Right lung (tissue), 5 donors: ENCODE results near the gene COBL. TPM values are rescaled to one million over a fixed set of nuclear protein-coding genes. Genes with fewer than 3 reads are reported as not detected.

Source experiments
- DNase-seq, 2 donors: peaks; one replicate each; pipeline ENCODE4 v3.0.0-alpha.2; 2013
- polyA plus RNA-seq, 5 donors: library from polyadenylated mRNA; unstranded; fragments of 120-200 nt; gene quantifications; one replicate each; pipeline versions ENCODE4 v1.2.1 to v1.2.3, GENCODE V29; 2013; ENCODE audit warnings: inconsistent platforms in 1 of 5, low replicate concordance in 1 of 5; ENCODE audit not compliant: insufficient read length in 5 of 5, insufficient read depth in 1 of 5

Gene COBL
- polyA plus RNA-seq, 5 donors, result 3.5 to 9.2 (median 6.3) TPM

DNA sequence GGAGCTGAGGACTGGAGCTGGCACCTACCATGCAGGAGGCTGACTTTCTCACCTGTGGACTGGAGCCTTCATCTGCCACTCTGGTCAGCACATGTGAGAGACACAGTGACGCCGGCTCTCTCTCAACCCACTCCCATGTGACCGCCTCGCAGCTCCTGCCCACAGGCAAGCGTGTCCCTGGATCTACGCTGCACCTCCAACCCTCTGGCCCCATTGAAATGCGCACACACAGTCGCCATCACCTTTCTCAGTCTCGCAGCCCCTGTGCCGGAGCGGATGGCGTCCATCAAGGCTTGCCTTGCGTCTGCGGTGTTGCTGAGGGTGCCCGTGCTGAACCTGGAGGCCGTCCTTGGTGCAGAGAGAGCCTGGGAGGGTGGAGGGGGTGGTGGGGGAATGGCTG lies 291.7 kb downstream of the COBL start:
- no peak for DNase-seq

DNA sequence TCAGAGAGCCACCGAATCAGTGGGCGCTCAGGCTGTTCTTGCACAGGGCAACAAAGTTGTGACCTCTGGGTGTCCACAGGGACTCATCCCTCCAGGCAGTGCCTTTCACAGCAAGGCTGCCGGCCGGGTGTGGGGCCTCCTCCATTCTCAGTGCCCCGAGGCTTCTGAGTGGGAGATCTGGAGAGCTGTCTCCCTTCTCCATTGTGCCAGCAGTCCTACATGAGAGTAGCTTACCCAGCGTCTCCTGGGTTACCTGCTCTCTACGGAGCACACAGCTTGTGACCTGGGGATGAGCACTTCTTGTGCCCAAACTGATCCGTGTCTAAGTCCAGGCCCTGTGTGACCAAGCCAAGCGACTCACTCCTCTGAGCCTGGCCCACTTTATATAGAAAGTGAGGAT lies 293.1 kb downstream of the COBL start:
- no peak for DNase-seq

DNA sequence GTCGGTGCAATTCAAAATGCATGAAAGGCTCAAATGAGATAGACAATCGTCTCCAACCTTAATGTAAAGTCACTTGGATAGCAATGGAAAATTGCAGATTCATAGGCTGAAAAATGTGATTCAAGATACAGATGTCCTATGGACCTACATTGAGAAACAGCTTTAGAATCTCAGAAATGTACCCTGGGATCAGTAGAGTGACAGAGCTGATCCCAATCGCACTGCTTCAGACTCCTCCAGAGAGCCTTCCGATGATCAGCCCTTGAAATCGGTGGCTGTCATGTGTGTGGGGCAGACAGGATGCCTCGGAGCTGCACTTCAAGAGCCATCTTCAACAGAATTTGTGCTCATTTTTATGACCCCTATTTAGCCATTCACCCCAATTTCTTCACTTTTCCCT lies 293.8 kb downstream of the COBL start:
- DNase-seq, result no peak

DNA sequence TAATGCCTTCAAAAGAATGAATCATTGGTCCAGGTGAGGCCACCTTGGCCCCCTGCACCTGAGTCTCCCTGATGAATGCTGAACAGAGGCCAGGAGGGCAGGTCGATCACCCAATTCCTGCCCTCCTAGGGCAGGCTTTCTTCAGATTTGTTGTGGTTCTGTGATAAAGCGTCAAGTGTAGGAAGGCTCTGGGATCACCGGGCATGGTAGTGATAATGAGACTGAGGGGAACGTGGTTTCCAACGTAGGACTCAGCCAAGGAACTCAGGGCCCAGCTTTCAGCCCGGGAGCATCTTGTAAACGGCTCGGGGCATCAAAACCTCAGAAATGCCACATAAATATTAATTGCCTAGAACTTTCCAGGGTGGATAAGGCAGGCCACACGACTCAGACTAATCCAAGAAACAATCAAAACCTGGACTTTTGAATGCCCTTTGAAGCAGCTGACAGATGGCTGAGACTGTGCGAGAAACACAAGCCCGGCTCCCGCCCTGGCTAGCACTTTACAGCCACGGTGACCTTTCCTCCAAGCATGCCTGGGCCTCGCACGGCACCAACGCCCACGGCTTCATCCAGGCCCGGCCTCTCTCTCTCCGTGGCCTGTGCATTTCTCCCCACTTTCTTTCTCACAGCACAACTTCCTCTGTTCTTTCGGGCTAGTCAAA lies 294.6 kb downstream of the COBL start:
- no peak for DNase-seq

DNA sequence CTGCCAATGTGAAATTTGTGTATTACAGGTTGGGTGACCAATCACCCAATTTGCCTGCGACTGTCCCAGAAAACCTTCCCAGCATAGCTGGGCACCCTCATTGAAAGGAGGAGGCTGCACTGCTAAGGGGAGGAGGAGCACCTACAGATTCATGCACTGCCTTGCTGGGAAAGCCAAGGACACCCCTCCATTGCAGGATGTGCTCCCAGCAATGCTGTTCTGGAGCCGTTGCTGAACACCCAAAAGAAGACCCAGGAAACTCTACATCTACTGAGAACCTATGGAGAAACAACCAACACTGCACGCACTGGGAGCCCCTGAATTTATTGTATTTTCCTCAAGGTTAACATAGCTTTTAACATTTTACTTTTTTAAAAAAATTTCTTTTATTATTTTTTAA lies 295.7 kb downstream of the COBL start:
- DNase-seq, result no peak

DNA sequence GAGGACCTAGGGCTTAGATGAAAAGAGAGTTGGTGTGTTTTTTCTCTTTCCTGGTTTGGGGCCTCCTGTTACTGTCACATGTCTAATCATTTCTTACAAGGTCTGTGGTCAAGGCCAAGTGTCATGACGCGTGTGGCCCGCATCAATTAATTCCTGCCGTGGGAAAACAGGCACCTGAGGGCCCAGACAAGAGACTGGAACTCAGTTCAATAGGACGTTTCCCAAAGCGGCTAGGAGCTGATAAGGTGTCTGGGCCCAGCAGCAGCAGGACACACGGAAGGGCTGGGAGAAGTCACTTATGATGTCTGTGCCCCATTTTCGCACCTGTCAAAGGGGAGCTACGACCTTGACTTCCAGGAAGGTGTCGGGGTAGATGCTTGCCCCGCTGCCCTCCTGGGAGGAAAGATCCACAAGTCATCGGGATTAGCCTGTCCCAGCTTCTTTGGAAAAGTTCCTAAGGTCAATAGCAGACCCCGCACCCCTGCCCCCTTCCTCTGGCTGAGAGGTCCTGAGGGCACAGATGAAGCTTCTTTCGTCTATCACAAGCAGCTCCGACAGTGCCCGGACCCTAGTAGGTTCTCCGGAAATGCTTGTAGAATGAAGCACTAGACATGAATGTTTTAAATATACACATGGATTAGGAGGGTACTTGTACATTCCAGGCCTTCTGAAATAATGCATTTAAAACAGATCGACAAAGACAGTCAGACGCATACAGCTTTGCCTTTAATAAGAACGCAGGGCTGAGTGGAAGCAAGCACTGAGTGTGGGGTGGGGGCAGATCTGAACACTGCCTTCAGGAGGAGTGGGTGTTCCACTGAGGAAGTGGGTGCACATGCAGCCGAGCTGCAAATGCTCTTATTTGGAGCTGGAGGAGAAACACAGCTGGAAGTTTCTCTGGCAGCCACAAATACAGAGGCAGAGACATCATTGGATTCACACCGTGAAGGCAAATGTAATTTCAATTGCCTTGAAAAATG lies 296.4 kb downstream of the COBL start:
- no peak for DNase-seq

DNA sequence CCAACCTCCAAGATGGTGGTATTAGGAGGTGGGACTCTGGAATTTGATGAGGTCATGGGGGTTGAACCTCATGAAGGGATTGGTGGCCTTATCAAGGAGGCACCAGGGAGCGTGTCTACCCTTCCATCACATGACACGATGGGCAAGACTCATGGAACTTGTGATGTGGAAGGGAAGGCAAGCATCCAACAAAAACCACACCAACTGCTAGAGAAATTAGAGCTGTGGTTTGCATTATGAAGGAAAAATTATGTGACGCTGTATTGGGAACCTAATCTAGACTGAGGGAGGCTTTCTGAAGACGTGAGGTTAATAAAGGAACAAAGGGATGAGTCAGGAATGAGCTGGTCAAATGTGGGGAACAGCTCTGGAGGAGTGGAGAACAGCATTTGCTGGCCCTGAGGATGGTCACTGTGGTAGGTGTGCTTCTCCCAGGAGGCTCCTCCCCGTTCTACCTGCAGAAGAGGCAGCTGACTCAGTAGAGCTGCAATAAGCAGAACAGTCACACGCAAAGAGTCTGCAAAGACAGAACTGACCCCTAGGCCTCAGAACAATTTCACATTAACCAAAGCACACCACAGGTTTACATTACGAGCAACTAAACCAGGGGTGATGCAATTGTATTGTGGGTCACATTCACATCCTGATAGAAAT lies 297.3 kb downstream of the COBL start:
- no peak for DNase-seq

DNA sequence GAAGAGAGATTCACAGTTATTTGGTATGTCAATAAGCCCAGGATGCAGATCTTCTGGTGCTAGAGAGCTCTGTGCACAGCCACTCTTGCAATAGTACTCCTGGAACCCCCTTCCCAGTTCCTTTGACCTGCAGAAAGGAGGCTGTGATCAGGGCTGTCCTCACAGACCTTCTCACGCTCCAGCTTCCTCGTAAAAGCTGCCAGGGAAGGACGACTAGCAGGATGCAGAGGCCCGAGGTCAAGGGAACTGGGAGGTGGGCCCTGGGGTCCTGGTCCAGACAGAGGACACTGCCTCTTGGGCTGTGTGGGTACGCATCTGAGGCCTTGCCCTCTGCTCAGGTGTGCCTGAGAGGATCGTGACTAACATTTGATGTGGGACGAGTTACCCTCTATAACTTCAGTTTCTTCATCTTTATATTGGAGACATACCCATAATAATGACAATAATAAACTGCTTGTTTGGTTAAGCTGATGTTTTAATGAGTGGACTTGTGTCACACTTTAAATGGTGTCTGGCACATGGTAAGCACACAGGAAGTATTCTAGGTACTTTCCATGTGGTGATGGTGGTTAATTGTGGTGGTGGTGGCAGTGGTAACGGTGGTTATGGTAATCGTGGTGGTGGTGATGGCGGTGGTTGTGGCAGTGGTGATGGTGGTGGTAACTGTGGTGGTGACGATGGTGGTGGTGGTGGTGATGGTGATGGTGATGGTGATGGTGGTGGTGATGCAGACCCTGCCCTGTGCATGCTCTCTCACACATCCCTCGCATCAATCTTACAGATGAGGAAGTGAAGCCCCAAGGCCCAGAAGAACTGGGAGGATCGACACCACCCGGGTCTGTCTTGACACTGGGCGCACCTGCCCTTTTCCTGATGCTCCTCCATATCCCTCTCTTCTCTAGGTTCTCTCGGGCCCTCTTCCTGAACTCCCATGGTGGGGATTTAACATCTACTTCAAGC lies 298.8 kb downstream of the COBL start:
- DNase-seq, result no peak

DNA sequence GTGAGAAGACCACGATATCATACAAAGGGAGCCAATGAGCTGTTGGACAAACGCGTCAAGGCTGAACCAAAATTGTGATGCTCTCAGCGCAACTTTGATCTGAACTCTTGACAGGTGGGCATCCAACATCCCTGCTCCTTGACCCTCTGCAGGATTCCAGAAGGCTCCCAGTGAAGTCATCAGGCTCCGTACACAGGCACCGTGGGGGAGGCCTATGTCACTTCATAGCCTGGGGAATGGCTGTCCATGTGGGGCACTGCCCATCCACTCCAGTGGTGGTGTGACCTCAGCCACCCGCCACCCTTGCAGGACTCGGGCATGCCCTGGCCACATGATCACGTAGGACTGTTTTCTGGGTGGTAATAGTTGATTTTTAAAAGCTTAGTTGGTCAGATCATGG lies 300.1 kb downstream of the COBL start:
- no peak for DNase-seq

DNA sequence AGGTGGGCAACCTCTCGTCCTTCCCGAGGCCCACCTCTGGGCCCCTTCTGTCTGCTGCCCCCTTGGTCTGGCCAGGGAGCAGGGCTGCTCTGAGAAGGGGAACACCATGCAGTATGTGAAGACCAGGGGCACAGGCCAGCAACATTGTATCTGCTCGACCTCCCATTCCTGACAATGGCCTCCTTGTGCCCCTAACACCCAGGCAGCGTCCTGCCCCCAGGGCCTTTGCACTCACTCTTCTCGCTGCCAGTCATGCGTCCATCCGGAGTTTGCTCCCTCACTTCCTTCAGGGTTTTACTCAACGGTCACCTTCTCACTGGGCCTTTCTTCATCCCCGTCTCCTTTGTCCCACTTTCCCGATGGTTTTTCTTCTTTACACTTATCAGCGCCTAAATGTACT lies 301.0 kb downstream of the COBL start:
- no peak for DNase-seq

DNA sequence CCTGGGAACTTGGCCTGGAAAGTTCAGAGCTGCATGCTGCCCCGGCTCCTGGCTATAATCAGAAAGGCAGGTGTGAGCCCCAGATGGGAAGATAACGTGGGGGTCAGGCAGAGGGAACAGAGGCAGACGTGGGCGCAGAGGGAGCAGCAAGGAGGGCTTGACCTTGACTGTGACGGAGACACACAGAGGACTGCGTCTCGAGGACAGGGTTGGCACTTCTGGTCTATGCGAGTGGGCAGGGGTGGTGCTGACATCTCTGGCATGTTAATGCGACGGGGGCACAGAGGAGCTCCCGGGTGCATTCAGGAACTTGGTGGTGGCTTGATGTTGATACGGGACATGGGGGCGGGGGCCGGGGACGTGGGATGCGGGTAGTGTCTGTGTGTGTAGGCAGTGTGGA lies 301.8 kb downstream of the COBL start:
- DNase-seq, result no peak

DNA sequence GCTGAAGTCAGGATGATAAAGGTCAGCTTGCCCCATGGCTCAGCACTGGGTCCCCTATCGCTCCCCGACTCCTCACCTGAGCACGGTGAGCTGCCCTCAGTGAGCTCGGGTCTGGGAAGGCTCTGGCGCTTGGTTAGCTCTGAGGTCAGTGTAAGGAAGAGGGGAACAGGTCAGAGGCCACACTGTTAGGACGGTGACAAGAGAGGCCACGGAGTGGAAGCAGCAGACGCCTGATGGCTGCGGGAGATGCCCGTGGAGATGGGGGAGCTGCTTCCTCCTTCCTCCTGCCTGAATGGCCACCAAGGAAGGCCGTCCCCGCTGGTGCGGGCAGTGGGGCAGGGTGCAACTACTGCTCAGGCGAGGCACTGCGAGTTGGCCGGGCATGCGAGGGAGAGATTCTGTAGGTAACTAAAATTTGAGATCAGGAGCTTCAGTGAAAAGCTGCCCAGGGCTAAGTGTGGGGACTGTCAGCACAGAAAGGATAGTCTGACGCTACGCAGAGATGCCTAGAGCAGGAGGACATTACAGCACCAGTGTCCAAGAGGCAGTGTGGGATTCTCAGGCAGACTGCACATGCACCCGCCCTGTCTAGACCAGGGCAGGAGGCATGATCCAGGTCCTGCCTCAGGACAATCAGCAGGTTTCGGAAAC lies 302.6 kb downstream of the COBL start:
- no peak for DNase-seq

DNA sequence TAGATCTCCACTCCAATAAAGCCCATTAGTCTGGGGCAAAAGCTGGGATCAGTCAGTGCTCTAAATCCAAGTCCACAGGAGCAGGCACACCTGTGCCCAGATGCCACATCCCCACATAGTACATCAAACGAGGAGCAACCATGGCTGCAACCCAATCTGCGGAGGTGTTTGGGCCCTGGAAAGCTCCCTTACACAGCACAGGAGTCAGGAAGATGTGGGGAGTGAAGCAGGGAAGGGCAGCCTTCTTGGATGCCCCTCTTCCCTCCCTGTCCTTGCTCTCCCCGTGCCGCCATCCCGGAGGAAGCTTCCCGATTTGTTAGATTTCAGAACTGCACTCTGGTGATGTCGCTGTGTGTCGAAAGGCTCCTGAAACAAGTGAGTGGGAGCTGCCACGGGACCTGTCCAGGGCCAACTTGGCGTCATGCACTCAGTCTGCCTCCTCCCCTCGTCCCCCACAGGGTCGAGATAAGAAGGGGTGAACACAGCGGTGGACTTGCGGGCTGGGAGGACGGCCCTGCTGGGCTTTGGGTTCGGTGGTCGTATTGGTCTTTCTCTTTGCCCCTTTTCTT lies 303.3 kb downstream of the COBL start:
- DNase-seq, result no peak

DNA sequence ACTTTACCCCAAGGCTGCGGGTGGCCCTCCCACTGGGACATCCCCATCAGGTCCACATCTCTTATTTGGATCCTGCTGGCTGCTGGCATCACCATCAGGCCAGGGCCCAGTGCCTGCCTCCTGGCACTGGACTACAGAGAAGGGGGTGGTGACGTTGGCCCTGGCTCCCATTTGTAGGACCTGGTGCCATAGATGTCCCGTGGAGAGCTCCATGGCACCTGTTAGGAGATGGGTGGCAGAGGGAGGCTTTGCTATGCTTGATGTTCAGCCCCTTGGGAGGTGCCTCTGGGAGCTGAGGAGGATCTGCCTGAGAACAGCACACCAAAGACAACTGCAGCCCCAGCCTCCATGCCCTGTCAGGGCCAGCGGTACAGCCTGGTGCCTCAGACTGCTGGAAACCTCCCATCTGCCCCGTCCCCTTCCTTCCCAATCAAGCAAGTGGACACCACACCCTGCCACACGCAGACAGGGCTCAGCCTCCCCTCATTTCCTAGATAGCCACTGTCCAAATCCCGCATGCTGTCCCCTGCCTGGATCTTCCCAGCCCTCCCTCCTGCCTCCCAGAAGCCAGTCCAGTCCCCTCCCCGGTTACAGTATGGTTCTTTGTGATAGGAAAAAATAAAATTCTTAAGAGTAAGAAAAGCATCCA lies 303.9 kb downstream of the COBL start:
- DNase-seq, result no peak

DNA sequence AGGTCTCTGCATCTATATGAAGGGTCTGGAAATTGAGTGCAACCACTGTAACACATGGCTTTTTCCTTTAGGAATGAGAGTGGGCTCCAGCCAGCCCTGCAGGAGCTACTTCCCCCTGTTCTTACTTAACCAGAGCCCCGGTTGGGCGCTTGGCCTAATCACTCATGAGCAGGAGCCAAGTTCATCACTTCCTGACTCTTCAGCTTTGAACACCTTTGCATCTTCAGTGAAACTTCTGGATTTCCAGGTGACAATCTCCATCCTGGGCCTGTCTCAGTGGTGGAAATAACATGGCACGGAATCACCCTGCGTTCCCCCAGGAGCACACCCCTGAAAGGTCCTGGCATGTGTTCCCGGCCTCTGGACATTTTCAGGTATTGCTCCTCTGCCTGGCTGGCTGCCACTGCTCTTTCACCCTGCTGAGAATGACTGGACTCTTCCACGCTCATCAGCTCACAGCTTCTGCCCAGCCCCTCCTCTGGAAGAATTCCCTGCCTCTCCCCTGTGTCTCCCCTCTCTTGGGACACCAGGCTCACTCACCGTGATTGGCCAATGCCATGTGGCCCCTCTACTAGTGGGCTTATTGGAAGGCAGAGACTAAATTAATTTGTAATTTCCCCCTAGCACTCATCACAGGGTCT lies 304.8 kb downstream of the COBL start:
- DNase-seq, result no peak

DNA sequence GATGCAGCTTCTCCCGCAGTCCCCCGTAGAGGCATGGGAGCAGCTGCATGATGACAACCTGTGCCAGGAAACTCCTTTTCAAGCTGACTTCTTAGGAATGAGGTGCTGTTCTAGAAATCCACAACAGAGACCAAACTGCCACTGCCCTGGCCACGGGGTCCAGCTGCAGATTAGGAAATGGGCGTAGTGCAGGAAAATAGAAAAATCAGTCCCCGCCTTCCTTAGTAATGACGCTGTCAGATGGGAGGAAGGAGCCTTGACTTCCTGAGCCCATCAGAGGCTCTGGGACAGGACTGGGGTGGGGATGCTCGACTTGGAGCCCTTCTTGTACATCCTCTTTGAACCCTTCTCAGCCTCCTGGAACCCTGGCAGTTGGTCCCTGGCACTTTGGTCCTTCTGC lies 306.1 kb downstream of the COBL start:
- DNase-seq, result no peak

DNA sequence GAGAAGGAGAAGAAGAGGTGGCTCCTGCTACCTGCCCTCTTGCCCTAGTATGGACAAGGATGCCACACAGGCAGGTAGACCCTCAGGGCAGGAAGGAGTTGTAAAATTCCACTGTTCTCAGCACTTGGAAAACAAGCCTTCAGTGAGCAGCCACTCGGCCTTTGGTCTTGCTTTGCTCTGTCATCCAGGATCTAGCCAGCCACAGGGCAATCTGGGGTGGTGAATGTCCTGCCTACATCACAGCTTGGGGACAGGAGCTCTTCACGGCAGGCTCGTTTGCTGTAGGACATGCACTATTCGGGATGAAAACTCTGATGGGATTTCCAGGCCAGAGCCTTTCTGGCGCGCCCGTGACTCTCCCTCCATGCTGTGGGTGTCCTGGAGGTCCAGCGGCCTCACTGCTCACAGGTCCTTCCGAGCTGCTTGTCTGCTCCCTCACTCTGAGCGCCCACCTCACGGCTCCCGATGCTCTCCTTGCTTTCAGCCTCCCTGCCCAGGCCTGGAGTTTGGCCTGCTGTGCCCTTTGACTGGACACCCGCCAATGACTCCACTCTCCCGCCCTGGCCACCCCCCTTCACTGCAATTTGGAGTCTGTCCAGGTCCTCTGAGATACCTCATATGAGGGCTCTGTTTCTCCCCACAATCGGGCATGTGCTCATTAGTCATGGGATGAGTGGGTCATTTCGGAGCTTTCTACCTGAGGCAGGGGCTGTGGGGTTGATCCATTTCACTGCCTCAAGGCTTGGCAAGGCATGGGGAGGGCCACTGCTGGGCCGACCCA lies 306.7 kb downstream of the COBL start:
- DNase-seq, result no peak
